Endothelial cell of umbilical vein (primary cell): ENCODE results near the gene POLA1.

Experiments
- CTCF ChIP-seq, 2 donors: IDR thresholded peaks; 1 replicate in 1 of 2; 2 replicates in 1 of 2; pipeline ENCODE4 v1.5.1; 2011; ENCODE audit warnings: low read length in 2 of 2, mild to moderate bottlenecking in 2 of 2, moderate library complexity in 2 of 2, control low read depth in 1 of 2, inconsistent platforms in 1 of 2, low read depth in 1 of 2; ENCODE audit not compliant: insufficient read depth in 1 of 2; ENCODE audit errors: extremely low read depth in 1 of 2
- EZH2 ChIP-seq: IDR thresholded peaks from 2 replicates; pipeline ENCODE4 v1.6.1; 2012; ENCODE audit warnings: borderline replicate concordance, low read depth, mild to moderate bottlenecking, moderate library complexity, low read length, inconsistent platforms; ENCODE audit not compliant: severe bottlenecking
- FOS ChIP-seq: IDR thresholded peaks from 2 replicates; pipeline ENCODE4 v1.6.1; 2011; ENCODE audit warnings: mild to moderate bottlenecking, low read length, moderate library complexity, borderline replicate concordance; ENCODE audit not compliant: insufficient read depth
- GATA2 ChIP-seq: IDR thresholded peaks from 2 replicates; pipeline ENCODE4 v1.7.0; 2011; ENCODE audit warnings: low read depth, mild to moderate bottlenecking, moderate library complexity, mixed read lengths, low read length; ENCODE audit not compliant: insufficient read length, insufficient read depth
- JUN ChIP-seq: IDR thresholded peaks from 2 replicates; pipeline ENCODE4 v1.6.1; 2011; ENCODE audit warnings: borderline replicate concordance, low read depth; ENCODE audit not compliant: insufficient read length, insufficient read depth
- MAX ChIP-seq: IDR thresholded peaks from 2 replicates; pipeline ENCODE4 v1.6.1; 2011; ENCODE audit not compliant: insufficient read depth, insufficient read length
- POLR2A ChIP-seq: IDR thresholded peaks from 2 replicates; pipeline ENCODE4 v1.6.1; 2012; ENCODE audit warnings: low read depth, mild to moderate bottlenecking, control low read depth, low read length
- POLR2AphosphoS5 ChIP-seq: IDR thresholded peaks from 2 replicates; pipeline ENCODE4 v1.6.1; 2012; ENCODE audit warnings: low read depth, mild to moderate bottlenecking, control low read depth, low read length, moderate library complexity; ENCODE audit not compliant: insufficient read depth

GRCh38 chrX:24928114-24928513, 234.4 kb downstream of the POLA1 start:
- no peak for TF ChIP-seq CTCF (IDR thresholded peaks at IDR 0.05; ENCODE audit: extremely low read depth in 1 of 2, insufficient read depth in 1 of 2, low read depth in 1 of 2, low read length in 2 of 2)
- no peak for TF ChIP-seq POLR2A
- no peak for TF ChIP-seq MAX
- no peak for TF ChIP-seq POLR2AphosphoS5
- no peak for TF ChIP-seq GATA2
- TF ChIP-seq JUN: no peak
- no peak for TF ChIP-seq EZH2
- no peak for TF ChIP-seq FOS
